ENCODE measurements around the gene MED27. TPM values are rescaled to one million over a fixed set of nuclear protein-coding genes. Genes with fewer than 3 reads are reported as not detected.

The MED27 gene, protein sequence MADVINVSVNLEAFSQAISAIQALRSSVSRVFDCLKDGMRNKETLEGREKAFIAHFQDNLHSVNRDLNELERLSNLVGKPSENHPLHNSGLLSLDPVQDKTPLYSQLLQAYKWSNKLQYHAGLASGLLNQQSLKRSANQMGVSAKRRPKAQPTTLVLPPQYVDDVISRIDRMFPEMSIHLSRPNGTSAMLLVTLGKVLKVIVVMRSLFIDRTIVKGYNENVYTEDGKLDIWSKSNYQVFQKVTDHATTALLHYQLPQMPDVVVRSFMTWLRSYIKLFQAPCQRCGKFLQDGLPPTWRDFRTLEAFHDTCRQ
- total RNA-seq: 10 to 100 TPM; 18.5 to 19.7 TPM

DNA sequence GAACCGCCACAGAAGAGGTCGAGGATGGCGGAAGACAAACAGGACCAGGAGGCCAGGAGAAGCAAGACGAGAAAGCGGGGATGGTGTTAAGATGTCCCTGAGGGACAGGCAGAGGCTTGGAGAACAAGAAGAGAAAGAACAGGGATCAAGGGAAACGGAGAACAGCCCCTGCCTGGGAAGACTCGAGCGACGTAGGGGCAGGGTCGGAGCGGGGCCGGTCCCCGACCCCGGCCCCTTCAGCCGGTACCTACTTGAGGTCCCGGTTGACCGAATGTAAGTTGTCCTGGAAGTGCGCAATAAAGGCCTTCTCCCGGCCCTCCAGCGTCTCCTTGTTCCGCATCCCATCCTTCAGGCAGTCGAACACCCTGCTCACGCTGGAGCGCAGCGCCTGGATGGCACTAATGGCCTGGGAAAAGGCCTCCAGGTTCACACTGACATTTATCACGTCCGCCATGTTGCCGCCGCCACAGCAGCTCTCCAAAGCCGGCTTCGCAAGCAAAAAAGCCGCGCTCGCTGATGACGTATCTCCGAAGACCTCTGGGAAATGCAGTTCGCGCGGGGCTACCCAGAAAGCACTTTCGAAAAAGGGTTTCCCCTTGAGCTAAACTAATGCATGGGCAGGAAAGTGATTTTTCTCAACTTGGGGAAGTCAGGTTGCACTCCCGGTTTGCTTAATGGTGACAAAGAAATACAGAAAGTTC lies at the start of gene MED27:
Gene MED27, minus strand, starts transcription at position 477 of the 701 bp plus-strand sequence. Its CDS starts 23 bp downstream, at position 454.
- H3K27me3 Mint-ChIP-seq: peaks cover 5% of the 10 kb centered on the region
- DNase-seq: peak; percentile 88
- H3K27ac Mint-ChIP-seq: peak within 1 kb of the TSS; percentile 78
- peak; percentile 96 for ATAC-seq (ENCODE audit: low read depth)
- H3K9me3 Mint-ChIP-seq: no peaks in the 10 kb centered on the region
- POLR2A ChIA-PET: interaction anchor here (0.7 to 1.0 kb wide), 2 partner anchors 162 to 591 kb away, joined by 3 read pairs; partner anchors contain the start of genes DDX31 and GTF3C4
- H3K4me1 Mint-ChIP-seq: peaks cover 23% of the 10 kb centered on the region
- H3K36me3 Mint-ChIP-seq: peaks cover 12% of the 10 kb centered on the region
- H3K4me3 Mint-ChIP-seq: peak within 1 kb of the TSS; percentile 88

DNA sequence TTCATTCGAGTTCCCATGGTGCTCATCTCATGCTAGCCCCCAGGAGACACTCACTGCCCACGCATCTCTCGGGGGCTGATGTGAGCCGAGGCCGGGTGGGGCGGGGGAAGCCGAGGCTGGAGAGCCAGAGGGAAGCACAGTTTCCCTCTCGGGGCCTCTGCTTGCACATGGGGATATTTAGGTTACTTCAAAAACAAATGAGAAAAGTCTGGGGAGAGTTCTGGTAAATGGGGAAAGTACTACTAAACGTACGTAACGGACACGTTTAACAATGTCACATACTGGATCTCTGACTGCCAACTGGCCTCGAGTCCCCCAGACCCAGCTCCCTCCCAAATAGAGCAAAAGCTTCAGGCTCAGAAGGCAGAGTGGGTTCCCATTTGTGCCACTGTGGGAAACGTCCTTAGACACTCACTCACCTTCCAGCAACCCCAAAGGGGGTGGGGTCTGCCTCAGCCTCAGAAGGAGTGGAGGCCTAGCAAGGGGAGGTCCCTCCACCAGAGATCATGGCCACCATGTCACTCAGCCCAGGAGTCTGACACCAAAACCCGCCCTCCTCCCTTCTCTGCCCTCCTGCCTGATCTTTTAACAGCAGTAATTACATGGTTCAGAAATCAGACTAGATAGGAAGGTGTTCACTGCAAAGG lies 48.3 kb upstream of the MED27 start:
- Mint-ChIP-seq H3K9me3 (no peaks in the 10 kb centered on the region), H3K36me3 (no peaks in the 10 kb centered on the region), H3K27me3 (peaks cover 44% of the 10 kb centered on the region), H3K27ac (no peak overlapping the region), H3K4me1 (peaks cover 8% of the 10 kb centered on the region), H3K4me3 (no peak overlapping the region)
- POLR2A ChIA-PET: no interaction called here
- ATAC-seq (ENCODE audit: low read depth): no peak
- DNase-seq: no peak

DNA sequence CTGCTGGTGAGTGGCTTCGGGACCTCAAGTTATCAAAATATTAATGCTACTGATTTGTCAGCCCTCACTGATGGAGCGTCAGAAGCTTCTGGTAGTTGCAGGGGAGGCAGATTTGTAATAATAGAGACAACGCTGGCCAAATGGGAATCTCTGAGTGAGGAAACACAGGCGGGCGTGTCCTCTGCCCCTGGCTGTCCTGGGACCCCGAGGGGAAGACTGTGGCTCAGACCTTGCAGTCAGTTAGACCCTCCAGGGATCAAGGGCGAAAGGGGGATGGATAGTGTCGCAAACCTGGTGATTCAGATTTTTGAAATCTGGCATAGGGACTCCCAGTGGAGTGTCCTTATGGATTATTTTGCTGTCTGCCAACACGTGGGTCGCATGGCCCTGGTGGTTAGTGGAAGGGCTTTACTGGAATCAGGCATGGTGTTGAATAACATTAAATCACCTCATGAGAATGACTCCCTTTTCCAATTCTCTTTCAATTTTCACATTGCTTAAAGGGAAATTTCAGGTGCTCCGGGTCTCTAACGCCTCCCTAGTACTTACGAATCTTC lies 47.1 kb upstream of the MED27 start:
- ATAC-seq (ENCODE audit: low read depth) (no peak), DNase-seq (no peak)
- no peaks in the 10 kb centered on the region for H3K9me3 Mint-ChIP-seq
- H3K4me1 Mint-ChIP-seq: peaks cover 8% of the 10 kb centered on the region
- no peaks in the 10 kb centered on the region for H3K36me3 Mint-ChIP-seq
- H3K27me3 Mint-ChIP-seq: peaks cover 52% of the 10 kb centered on the region
- H3K27ac Mint-ChIP-seq: no peak overlapping the region
- H3K4me3 Mint-ChIP-seq: peak overlapping the region; percentile 20
- POLR2A ChIA-PET: no interaction called here

DNA sequence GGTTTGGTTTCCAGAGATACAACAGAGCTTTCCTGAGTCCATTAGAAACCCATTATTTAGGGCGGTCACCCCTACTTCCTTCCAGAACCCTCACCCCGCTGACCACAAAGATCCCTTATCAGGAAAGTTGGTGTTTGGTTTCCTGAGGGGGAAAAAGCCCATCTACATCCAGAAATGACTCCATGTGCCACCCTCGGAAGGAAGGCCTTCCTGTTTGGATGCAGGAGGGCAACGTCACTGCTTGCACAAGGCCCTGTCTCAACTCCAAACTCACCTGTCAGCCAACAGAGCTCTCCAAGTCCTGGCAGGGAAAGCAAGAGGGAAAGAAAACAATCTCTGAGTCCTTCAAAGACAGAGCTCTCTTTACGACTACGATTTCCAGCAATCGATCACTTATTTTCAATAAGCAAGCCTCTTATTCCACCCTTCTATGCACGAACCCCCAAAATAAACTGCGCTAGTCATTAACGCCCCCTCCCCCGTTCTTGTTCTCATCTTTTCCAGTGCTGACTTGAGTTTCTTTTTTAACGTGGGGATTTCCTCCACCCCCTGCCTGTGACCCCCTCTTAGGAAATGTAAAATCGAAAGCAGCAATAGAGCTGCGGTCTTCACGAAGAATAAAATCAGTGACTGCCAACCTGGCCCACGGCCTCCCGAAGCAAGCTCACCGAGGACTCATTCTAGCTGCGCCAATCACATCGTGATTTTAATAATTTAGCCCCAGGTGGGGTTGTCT lies 46.4 kb upstream of the MED27 start:
- DNase-seq: no peak
- H3K4me3 Mint-ChIP-seq: peak overlapping the region; percentile 20
- POLR2A ChIA-PET: no interaction called here
- no peaks in the 10 kb centered on the region for H3K36me3 Mint-ChIP-seq
- no peaks in the 10 kb centered on the region for H3K9me3 Mint-ChIP-seq
- no peak for ATAC-seq (ENCODE audit: low read depth)
- H3K27ac Mint-ChIP-seq: no peak overlapping the region
- H3K27me3 Mint-ChIP-seq: peaks cover 57% of the 10 kb centered on the region
- H3K4me1 Mint-ChIP-seq: peaks cover 8% of the 10 kb centered on the region

DNA sequence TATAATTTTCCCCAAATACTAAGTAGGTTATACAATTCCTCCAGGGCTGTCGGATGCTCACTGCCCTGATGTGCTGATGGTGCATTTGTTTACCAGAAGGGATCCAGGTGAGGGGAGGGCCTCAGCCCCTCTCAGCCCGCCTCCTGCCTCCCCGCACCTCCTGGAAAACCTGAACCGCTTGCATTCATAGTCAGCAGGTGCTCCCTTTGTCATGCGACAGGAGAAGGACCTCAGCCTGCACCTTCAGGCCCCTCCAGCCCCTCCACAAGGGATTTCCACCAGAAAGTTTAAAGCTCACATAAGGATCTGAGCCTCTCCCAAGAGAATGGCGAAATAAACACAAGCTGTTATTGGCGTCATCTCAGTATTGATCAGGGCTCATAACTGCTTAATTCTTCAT lies 45.7 kb upstream of the MED27 start:
- no peak overlapping the region for H3K4me3 Mint-ChIP-seq
- no peaks in the 10 kb centered on the region for H3K36me3 Mint-ChIP-seq
- POLR2A ChIA-PET: no interaction called here
- DNase-seq (no peak), ATAC-seq (ENCODE audit: low read depth) (no peak)
- peaks cover 8% of the 10 kb centered on the region for H3K4me1 Mint-ChIP-seq
- H3K9me3 Mint-ChIP-seq: no peaks in the 10 kb centered on the region
- peaks cover 61% of the 10 kb centered on the region for H3K27me3 Mint-ChIP-seq
- H3K27ac Mint-ChIP-seq: no peak overlapping the region

DNA sequence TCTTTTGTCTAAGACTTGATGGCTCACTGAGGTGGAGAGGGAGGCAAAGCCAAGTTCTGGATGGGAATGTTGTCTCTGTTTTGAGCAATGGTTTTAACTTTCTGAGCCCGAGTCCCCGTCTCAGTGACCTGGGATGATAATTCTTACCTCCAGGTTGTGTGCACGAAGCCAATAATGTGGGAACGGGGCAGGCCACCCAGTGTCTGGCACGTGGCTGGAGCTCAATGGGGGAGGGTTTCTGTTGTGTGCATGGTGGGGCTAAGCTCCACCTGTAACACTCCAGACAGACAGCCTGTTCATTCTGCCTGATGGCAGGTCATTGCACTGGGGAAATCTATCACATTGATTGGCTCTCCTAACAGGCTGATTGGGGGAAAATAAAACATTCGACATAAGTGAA lies 45.1 kb upstream of the MED27 start:
- no peaks in the 10 kb centered on the region for H3K9me3 Mint-ChIP-seq
- H3K27ac Mint-ChIP-seq: no peak overlapping the region
- H3K36me3 Mint-ChIP-seq: no peaks in the 10 kb centered on the region
- DNase-seq (no peak), ATAC-seq (ENCODE audit: low read depth) (no peak)
- POLR2A ChIA-PET: no interaction called here
- no peak overlapping the region for H3K4me3 Mint-ChIP-seq
- peaks cover 8% of the 10 kb centered on the region for H3K4me1 Mint-ChIP-seq
- peaks cover 61% of the 10 kb centered on the region for H3K27me3 Mint-ChIP-seq

DNA sequence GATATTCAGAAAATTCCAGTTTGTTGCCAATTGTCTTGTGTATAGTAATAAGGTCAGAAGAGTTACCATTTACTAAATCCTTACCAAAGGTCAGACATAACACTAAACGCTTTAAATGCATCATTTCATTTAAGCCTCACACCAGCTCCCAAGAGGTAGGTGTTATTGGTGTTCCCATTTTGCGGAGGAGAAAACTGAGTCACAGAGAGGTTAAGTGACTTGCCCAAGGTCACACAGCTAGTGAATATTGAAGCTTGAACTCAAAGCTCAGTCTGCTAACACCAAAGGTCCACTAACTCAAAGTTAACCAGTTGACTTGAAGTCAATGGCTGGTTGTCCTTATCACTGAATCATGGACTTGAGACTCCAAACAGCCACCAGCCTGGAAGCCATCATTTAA lies 41.4 kb upstream of the MED27 start:
- no peak overlapping the region for H3K27ac Mint-ChIP-seq
- POLR2A ChIA-PET: no interaction called here

DNA sequence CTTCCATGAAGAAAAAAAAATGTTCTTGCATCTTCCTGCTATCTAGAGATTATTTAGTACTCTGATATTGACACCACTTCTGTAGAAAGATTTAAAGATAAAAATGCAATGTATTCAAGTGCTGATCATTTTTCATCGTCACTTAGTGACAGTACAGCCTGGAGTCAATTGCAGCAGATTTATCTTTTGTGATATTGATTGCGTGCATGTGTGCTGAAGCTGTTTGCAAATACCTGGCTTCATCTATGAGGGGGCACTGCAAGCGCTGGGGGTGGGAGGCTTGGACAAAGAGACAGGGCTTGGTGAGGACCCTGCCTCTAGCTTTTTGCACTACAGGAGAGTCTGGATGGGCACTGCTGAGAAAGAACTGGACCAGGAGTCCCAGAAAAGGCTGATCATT lies 38.0 kb upstream of the MED27 start:
- Mint-ChIP-seq H3K4me1 (no peaks in the 10 kb centered on the region), H3K36me3 (no peaks in the 10 kb centered on the region), H3K27ac (no peak overlapping the region), H3K9me3 (no peaks in the 10 kb centered on the region), H3K27me3 (peaks cover 30% of the 10 kb centered on the region), H3K4me3 (no peak overlapping the region)
- ATAC-seq (ENCODE audit: low read depth) (no peak), DNase-seq (no peak)
- POLR2A ChIA-PET: no interaction called here

More for the DNA sequence above, 41.4 kb upstream of the MED27 start:
- Mint-ChIP-seq H3K4me1 (peaks cover 4% of the 10 kb centered on the region), H3K36me3 (no peaks in the 10 kb centered on the region), H3K27me3 (peaks cover 57% of the 10 kb centered on the region), H3K4me3 (no peak overlapping the region), H3K9me3 (no peaks in the 10 kb centered on the region)
- DNase-seq (no peak), ATAC-seq (ENCODE audit: low read depth) (no peak)

DNA sequence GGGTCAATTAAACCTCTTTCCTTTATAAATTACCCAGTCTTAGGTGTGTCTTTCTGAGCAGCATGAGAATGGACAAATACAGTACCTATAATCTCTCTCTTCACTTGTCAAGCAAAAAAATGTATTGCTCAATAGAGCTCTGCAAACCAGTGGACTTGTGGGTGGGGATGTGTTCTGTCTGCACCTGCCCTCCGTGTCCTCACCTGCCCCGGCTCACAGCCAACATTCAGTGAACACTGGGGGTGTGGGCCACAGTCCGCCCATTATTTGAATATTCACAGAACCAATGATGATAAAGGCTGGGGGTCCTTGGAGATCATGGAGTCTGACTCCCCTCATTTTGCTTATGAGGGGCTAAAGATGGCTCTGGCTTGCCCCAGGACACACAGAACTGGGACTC lies 36.9 kb upstream of the MED27 start:
- H3K27ac Mint-ChIP-seq: no peak overlapping the region
- POLR2A ChIA-PET: no interaction called here
- no peaks in the 10 kb centered on the region for H3K4me1 Mint-ChIP-seq
- H3K9me3 Mint-ChIP-seq: no peaks in the 10 kb centered on the region
- no peaks in the 10 kb centered on the region for H3K36me3 Mint-ChIP-seq
- ATAC-seq (ENCODE audit: low read depth): no peak
- H3K27me3 Mint-ChIP-seq: peaks cover 21% of the 10 kb centered on the region
- H3K4me3 Mint-ChIP-seq: no peak overlapping the region
- no peak for DNase-seq

DNA sequence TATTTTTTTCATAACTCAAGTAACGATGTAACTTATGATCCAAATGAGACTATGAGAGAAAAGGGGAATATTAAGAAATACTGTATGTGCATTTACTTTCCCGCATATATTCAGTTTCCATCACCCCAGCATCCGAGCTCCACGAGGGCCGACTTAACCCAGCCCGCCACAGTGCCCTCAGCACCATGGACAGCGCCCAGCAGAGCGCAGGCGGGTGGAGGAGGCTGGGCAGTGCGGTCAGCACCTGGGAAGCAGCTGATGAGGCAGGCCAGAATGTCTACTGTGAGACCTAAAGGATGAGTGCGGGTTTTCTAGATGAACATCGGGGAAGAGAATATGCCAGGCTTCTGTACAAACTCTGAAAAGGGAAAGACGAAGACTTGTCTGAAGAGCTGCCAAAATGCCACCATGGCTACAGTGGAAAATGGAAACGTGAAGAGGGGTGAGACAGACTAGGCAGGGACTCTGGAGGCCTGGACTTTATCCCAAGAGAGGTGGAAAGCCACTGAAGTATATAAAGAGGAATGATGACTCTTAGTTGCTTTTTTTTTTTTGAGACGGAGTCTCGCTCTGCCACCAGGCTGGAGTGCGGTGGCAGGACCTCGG lies 34.5 kb upstream of the MED27 start:
- no peaks in the 10 kb centered on the region for H3K36me3 Mint-ChIP-seq
- POLR2A ChIA-PET: no interaction called here
- H3K27ac Mint-ChIP-seq: no peak overlapping the region
- DNase-seq (peak; percentile 80), ATAC-seq (ENCODE audit: low read depth) (peak; percentile 66)
- H3K4me1 Mint-ChIP-seq: peaks cover 2% of the 10 kb centered on the region
- no peaks in the 10 kb centered on the region for H3K9me3 Mint-ChIP-seq
- H3K4me3 Mint-ChIP-seq: no peak overlapping the region
- peaks cover 26% of the 10 kb centered on the region for H3K27me3 Mint-ChIP-seq

DNA sequence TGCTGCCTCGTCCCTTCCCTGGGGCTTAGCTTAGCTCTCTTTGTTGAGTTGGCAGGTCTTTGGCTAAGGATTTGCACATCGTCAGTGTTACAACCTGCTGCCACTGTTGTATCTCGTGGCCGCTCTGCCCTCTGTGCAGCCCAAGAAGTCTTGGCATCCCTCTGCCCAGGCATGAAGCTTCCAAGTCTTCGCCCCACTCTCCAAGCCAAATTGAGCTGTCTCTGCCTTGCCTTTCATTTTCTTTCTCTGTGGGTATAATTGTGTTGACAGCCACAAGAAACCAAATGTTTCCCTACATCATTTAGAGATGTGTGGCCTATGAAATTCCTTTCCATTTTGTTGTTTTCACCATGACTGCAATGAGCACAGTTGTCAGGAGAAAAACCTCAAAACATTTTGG lies 29.6 kb upstream of the MED27 start:
- H3K4me3 Mint-ChIP-seq: no peak overlapping the region
- POLR2A ChIA-PET: no interaction called here
- H3K9me3 Mint-ChIP-seq: no peaks in the 10 kb centered on the region
- no peak overlapping the region for H3K27ac Mint-ChIP-seq
- no peaks in the 10 kb centered on the region for H3K36me3 Mint-ChIP-seq
- DNase-seq (no peak), ATAC-seq (ENCODE audit: low read depth) (no peak)
- peaks cover 2% of the 10 kb centered on the region for H3K4me1 Mint-ChIP-seq
- peaks cover 20% of the 10 kb centered on the region for H3K27me3 Mint-ChIP-seq

DNA sequence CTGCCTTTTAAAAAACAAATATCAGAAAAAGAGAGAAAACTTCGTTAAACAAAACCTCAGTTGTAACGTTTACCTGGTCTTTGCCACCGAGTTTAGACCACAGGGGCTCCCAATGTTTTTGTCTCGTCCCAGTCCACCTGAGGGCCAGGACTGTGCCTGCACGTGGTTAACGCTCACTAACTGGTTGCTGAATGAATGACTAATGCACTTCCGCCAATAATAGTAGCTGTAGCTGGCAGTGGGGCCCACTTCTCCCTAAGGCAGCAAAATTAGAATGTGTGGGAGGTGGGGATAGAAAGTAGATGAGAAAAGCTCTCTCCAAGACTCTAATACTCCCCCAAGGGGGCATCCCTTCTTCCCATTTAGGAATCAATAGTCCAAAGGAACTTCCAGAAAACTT lies 29.1 kb upstream of the MED27 start:
- Mint-ChIP-seq H3K36me3 (no peaks in the 10 kb centered on the region), H3K27me3 (peaks cover 18% of the 10 kb centered on the region), H3K9me3 (no peaks in the 10 kb centered on the region), H3K27ac (no peak overlapping the region), H3K4me1 (peaks cover 2% of the 10 kb centered on the region), H3K4me3 (no peak overlapping the region)
- no peak for DNase-seq
- POLR2A ChIA-PET: no interaction called here
- no peak for ATAC-seq (ENCODE audit: low read depth)

Data from activated naive CD8-positive, alpha-beta T cell treated with anti-CD3 and anti-CD28 coated beads, Interleukin-2, amount 10 ng/mL, durations not matched to agents 7 days and 5 days (primary cell).